ENCODE results near the gene NAALADL1.

NAALADL1 gene

GRCh38 chr11:65071907-65072630, 13.7 kb upstream of the NAALADL1 start:
- TF ChIP-seq BACH2 (CRISPR knock-in tag; IDR thresholded peaks at IDR 0.05; ENCODE audit: borderline replicate concordance): no peak
- no peak for TF ChIP-seq PATZ1 (CRISPR knock-in tag; IDR thresholded peaks at IDR 0.05; ENCODE audit: borderline replicate concordance)
- no peak for TF ChIP-seq CREB5 (CRISPR knock-in tag; IDR thresholded peaks at IDR 0.05; ENCODE audit: low read depth)
- no peak for TF ChIP-seq TCF4 (CRISPR knock-in tag; IDR thresholded peaks at IDR 0.05; ENCODE audit: borderline replicate concordance)
- TF ChIP-seq PPARA (CRISPR knock-in tag; IDR thresholded peaks at IDR 0.05; ENCODE audit: borderline replicate concordance): no peak
- TF ChIP-seq TOX (CRISPR knock-in tag; IDR thresholded peaks at IDR 0.05; ENCODE audit: borderline replicate concordance): no peak
- no peak for TF ChIP-seq ZFP3 (CRISPR knock-in tag; IDR thresholded peaks at IDR 0.05)
- no peak for TF ChIP-seq ISL1 (CRISPR knock-in tag; IDR thresholded peaks at IDR 0.05)
- TF ChIP-seq, protein P1, sequence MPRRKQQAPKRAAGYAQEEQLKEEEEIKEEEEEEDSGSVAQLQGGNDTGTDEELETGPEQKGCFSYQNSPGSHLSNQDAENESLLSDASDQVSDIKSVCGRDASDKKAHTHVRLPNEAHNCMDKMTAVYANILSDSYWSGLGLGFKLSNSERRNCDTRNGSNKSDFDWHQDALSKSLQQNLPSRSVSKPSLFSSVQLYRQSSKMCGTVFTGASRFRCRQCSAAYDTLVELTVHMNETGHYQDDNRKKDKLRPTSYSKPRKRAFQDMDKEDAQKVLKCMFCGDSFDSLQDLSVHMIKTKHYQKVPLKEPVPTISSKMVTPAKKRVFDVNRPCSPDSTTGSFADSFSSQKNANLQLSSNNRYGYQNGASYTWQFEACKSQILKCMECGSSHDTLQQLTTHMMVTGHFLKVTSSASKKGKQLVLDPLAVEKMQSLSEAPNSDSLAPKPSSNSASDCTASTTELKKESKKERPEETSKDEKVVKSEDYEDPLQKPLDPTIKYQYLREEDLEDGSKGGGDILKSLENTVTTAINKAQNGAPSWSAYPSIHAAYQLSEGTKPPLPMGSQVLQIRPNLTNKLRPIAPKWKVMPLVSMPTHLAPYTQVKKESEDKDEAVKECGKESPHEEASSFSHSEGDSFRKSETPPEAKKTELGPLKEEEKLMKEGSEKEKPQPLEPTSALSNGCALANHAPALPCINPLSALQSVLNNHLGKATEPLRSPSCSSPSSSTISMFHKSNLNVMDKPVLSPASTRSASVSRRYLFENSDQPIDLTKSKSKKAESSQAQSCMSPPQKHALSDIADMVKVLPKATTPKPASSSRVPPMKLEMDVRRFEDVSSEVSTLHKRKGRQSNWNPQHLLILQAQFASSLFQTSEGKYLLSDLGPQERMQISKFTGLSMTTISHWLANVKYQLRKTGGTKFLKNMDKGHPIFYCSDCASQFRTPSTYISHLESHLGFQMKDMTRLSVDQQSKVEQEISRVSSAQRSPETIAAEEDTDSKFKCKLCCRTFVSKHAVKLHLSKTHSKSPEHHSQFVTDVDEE (CRISPR knock-in tag; IDR thresholded peaks at IDR 0.05): no peak
- no peak for TF ChIP-seq GLIS3 (CRISPR knock-in tag; IDR thresholded peaks at IDR 0.05)
- no peak for TF ChIP-seq ZNF565 (CRISPR knock-in tag; conservative IDR thresholded peaks at IDR 0.05; ENCODE audit: low read depth)
- TF ChIP-seq OSR1 (CRISPR knock-in tag; IDR thresholded peaks at IDR 0.05): no peak
- TF ChIP-seq CSRNP3 (CRISPR knock-in tag; IDR thresholded peaks at IDR 0.05): no peak
- no peak for TF ChIP-seq ZNF8 (CRISPR knock-in tag; IDR thresholded peaks at IDR 0.05)
- TF ChIP-seq ARNTL (CRISPR knock-in tag; IDR thresholded peaks at IDR 0.05; ENCODE audit: borderline replicate concordance, low read depth): no peak
- TF ChIP-seq RARB (CRISPR knock-in tag; IDR thresholded peaks at IDR 0.05): no peak
- no peak for TF ChIP-seq SNAI2 (CRISPR knock-in tag; IDR thresholded peaks at IDR 0.05)
- TF ChIP-seq ZFP30 (CRISPR knock-in tag; IDR thresholded peaks at IDR 0.05): no peak
- no peak for TF ChIP-seq ESRRG (CRISPR knock-in tag; IDR thresholded peaks at IDR 0.05)
- no peak for ATAC-seq

- TF ChIP-seq ISL1 (CRISPR knock-in tag; IDR thresholded peaks at IDR 0.05) (no peak), ZC3H10 (CRISPR knock-in tag; IDR thresholded peaks at IDR 0.05) (no peak), ZFP30 (CRISPR knock-in tag; IDR thresholded peaks at IDR 0.05) (no peak), CSRNP3 (CRISPR knock-in tag; IDR thresholded peaks at IDR 0.05) (no peak), BACH2 (CRISPR knock-in tag; IDR thresholded peaks at IDR 0.05; ENCODE audit: borderline replicate concordance) (no peak), PATZ1 (CRISPR knock-in tag; IDR thresholded peaks at IDR 0.05; ENCODE audit: borderline replicate concordance) (no peak), ZNF565 (CRISPR knock-in tag; conservative IDR thresholded peaks at IDR 0.05; ENCODE audit: low read depth) (no peak), ZFP3 (CRISPR knock-in tag; IDR thresholded peaks at IDR 0.05) (no peak), ARNTL (CRISPR knock-in tag; IDR thresholded peaks at IDR 0.05; ENCODE audit: borderline replicate concordance, low read depth) (no peak), CSDC2 (CRISPR knock-in tag; IDR thresholded peaks at IDR 0.05) (no peak), SNAI2 (CRISPR knock-in tag; IDR thresholded peaks at IDR 0.05) (no peak), GLIS3 (CRISPR knock-in tag; IDR thresholded peaks at IDR 0.05) (no peak)
- no peak for ATAC-seq
These were observed 10.9 kb upstream of the NAALADL1 start for GRCh38 chr11:65069217-65069616.
